ENCODE measurements around the gene SFXN5. TPM values are rescaled to one million over a fixed set of nuclear protein-coding genes. Genes with fewer than 3 reads are reported as not detected.
"Not testable (repeated sequence)": the region's sequence is repeated elsewhere in the genome, so short reads cannot be mapped to it uniquely, and the experiment has no call there.

The SFXN5 gene
- polyA plus RNA-seq, 2 of the 4 experiments (the other 2 are of a cell fraction), result 16.7 to 19.6 TPM

DNA sequence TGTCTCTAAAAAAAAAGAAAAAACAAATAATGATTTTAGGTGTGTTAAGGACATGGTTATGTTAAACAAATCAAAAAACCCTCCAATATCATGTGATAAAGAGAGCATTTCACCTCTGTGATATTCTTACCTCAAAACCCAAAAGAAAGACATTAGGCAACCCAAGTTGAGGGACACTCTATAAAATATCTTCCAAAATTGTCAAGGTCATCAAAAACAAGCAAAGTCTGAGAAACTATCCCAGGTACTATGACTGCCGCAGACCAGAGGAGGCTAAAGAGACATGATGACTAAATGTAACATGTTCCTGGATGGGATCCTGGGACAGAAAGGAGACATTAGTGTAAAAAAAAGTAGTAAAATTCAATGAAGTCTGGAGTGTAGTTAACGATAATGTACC, 4.5 kb downstream of the SFXN5 start:
- Histone ChIP-seq H3K4me1 (peaks cover 62% of the 10 kb centered on the region), H3K9me3 (no peaks in the 10 kb centered on the region), H3K4me3 (no peak overlapping the region), H3K27ac (no peak overlapping the region), H3K4me2 (no peak overlapping the region)
- no peak for ATAC-seq
- no peak for DNase-seq (ENCODE audit: low read depth in 1 of 2, low spot score in 1 of 2)
- CTCF ChIA-PET, result interaction anchor here (2.1 kb wide), 1 partner anchor 110 kb away, joined by 5 read pairs; no protein-coding TSS in a partner anchor
- FAIRE-seq, result no peak
- whole genome bisulfite sequencing (ENCODE audit: missing lambda C conversion rate), result 93% methylated on average over 2 of the region's 2 CpGs
- POLR2A ChIA-PET, result no interaction called here
- TF ChIP-seq MAFK (IDR thresholded peaks at IDR 0.05; ENCODE audit: partially characterized antibody) (peak; percentile 92), HEYL (CRISPR knock-in tag; IDR thresholded peaks at IDR 0.05) (no peak)

DNA sequence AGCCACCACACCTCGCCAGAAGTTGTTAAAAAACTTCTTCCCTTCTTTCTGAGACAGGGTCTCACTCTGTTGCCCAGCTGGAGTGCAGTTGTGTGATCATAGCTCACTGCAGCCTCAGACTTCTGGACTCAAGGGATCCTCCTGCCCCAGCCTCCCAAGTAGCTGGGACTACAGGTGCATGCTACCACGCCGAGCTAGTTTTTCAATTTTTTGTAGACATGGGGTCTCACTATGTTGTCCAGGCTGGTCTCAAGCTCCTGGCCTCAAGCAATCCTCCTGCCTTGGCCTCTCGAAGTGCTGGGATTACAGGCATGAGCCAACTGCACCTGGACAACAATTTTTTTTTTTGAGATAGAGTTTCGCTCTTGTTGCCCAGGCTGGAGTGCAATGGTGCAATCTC, 6.4 kb downstream of the SFXN5 start:
- not testable (repeated sequence) for FAIRE-seq; ATAC-seq; DNase-seq (ENCODE audit: low read depth in 1 of 2, low spot score in 1 of 2); H3K9me3 ChIP-seq; H3K4me3 ChIP-seq
- peaks cover 60% of the 10 kb centered on the region for H3K4me1 ChIP-seq
- 95% methylated on average over 5 of the region's 5 CpGs for WGBS (ENCODE audit: missing lambda C conversion rate)
- peak overlapping the region; percentile 92 to 95 for H3K27ac ChIP-seq
- CTCF ChIA-PET, result interaction anchor here (1.4 to 4.4 kb wide), 5 partner anchors 13 to 112 kb away, joined by 5 to 23 read pairs (median 7); no protein-coding TSS in a partner anchor
- peak overlapping the region; percentile 83 for H3K4me2 ChIP-seq
- POLR2A ChIA-PET, result interaction anchor here (1.8 kb wide), 1 partner anchor 48 kb away, joined by 7 read pairs; the partner anchor contains the start of gene RAB11FIP5

DNA sequence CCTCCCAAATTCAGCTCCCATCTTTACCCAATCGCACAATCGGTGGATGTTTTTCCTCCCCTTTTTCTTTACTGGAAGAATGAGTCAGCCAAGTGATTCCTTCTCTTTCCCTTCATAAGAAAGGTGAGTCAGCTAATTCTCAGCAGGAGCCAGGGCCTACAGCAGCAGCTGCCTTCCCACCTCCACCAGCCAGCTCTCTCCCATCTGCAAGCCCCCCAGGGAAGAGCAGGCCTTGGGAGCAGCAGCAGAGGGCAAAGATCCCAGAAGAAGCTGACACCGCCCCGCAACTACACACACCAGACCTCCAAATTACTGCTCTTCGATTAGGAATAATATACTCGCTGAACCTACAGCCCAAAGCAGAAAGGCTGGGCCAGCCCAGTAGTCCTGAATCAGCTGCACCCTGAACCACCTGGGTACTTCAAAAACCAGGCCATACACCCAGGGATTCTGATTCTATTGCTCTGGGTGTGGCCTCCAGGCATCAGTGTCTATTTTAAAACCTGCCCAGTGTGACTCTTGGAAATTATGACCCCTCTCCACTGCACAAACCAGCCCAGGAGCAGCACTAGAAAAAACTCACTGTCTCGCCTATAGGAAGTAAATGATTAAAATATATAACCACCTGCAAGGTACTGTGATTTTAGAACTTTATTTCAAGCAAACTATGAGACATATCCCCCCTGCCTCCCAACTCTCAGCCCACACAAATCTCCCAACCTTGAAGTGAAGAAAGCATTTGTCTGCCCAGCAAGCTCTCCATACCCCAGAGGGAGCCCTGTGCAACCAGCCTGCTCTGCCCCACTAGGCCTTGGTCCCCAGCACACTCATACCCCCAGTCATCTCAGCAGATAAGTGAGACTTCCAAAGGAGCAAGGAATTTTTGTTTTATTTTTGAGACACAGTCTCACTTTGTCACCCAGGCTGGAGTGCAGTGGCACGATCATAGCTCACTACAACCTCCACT, 7.3 kb downstream of the SFXN5 start:
- H3K4me1 ChIP-seq, result peaks cover 52% of the 10 kb centered on the region
- peak overlapping the region; percentile 83 for H3K4me2 ChIP-seq
- 17% methylated on average over 8 of the region's 8 CpGs for WGBS (ENCODE audit: missing lambda C conversion rate)
- DNase-seq (ENCODE audit: low read depth in 1 of 2, low spot score in 1 of 2) (peak; percentile 62 to 77), ATAC-seq (peak; percentile 93 to 96), FAIRE-seq (peak; percentile 70)
- ChIA-PET CTCF (interaction anchor here (1.4 to 4.4 kb wide), 9 partner anchors 9 to 113 kb away, joined by 3 to 23 read pairs (median 5); no protein-coding TSS in a partner anchor), POLR2A (interaction anchor here (0.7 to 1.8 kb wide), 2 partner anchors 49 to 113 kb away, joined by 3 to 7 read pairs; partner anchors contain the start of gene RAB11FIP5)
- H3K27ac ChIP-seq, result peak overlapping the region; percentile 92 to 95
- no peaks in the 10 kb centered on the region for H3K9me3 ChIP-seq
- peak overlapping the region; percentile 12; the same call in 1 of the 3 replicates for H3K4me3 ChIP-seq
- TF ChIP-seq TP53 (CRISPR knock-in tag; IDR thresholded peaks at IDR 0.05) (no peak), JUN (IDR thresholded peaks at IDR 0.05) (peak in 1 of 2 experiments; percentile 77; a peak in 3 of 5 replicates), MYC (IDR thresholded peaks at IDR 0.05; ENCODE audit: borderline replicate concordance, low read length) (no peak), RCOR1 (IDR thresholded peaks at IDR 0.05; ENCODE audit: low read depth, low read length) (no peak), NPAS2 (CRISPR knock-in tag; IDR thresholded peaks at IDR 0.05; ENCODE audit: borderline replicate concordance) (no peak), EP300 (IDR thresholded peaks at IDR 0.05) (no peak), MAFK (IDR thresholded peaks at IDR 0.05; ENCODE audit: partially characterized antibody) (peak; percentile 100), ZNF302 (CRISPR knock-in tag; IDR thresholded peaks at IDR 0.05) (no peak), SMC3 (IDR thresholded peaks at IDR 0.05) (no peak), HOXA7 (CRISPR knock-in tag; IDR thresholded peaks at IDR 0.05) (no peak), RAD21 (conservative IDR thresholded peaks at IDR 0.05 in 1 of 2, IDR thresholded peaks at IDR 0.05 in 1 of 2) (peak in 1 of 2 experiments; percentile 11; a peak in 1 of 5 replicates), RARB (CRISPR knock-in tag; IDR thresholded peaks at IDR 0.05) (no peak), ZSCAN20 (CRISPR knock-in tag; IDR thresholded peaks at IDR 0.05) (no peak), ESRRA (IDR thresholded peaks at IDR 0.05; ENCODE audit: borderline replicate concordance, low read length) (no peak), HOXB13 (CRISPR knock-in tag; IDR thresholded peaks at IDR 0.05; ENCODE audit: low read depth) (peak; percentile 52; the same call in 1 of the 2 replicates), RNF2 (IDR thresholded peaks at IDR 0.05; ENCODE audit: borderline replicate concordance, low read depth) (no peak), NFE2L2 (conservative IDR thresholded peaks at IDR 0.05; ENCODE audit: low read length) (peak; percentile 78), FOXS1 (CRISPR knock-in tag; IDR thresholded peaks at IDR 0.05) (no peak), CHD4 (IDR thresholded peaks at IDR 0.05; ENCODE audit: borderline replicate concordance) (no peak), BHLHE40 (IDR thresholded peaks at IDR 0.05; ENCODE audit: low read depth, low read length) (no peak)
- TF ChIP-seq, protein P1, sequence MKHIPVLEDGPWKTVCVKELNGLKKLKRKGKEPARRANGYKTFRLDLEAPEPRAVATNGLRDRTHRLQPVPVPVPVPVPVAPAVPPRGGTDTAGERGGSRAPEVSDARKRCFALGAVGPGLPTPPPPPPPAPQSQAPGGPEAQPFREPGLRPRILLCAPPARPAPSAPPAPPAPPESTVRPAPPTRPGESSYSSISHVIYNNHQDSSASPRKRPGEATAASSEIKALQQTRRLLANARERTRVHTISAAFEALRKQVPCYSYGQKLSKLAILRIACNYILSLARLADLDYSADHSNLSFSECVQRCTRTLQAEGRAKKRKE (CRISPR knock-in tag; IDR thresholded peaks at IDR 0.05; ENCODE audit: low read depth), result no peak
- TF ChIP-seq, protein P2, sequence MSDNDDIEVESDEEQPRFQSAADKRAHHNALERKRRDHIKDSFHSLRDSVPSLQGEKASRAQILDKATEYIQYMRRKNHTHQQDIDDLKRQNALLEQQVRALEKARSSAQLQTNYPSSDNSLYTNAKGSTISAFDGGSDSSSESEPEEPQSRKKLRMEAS (IDR thresholded peaks at IDR 0.05), result peak; percentile 78
- TF ChIP-seq, protein P3, sequence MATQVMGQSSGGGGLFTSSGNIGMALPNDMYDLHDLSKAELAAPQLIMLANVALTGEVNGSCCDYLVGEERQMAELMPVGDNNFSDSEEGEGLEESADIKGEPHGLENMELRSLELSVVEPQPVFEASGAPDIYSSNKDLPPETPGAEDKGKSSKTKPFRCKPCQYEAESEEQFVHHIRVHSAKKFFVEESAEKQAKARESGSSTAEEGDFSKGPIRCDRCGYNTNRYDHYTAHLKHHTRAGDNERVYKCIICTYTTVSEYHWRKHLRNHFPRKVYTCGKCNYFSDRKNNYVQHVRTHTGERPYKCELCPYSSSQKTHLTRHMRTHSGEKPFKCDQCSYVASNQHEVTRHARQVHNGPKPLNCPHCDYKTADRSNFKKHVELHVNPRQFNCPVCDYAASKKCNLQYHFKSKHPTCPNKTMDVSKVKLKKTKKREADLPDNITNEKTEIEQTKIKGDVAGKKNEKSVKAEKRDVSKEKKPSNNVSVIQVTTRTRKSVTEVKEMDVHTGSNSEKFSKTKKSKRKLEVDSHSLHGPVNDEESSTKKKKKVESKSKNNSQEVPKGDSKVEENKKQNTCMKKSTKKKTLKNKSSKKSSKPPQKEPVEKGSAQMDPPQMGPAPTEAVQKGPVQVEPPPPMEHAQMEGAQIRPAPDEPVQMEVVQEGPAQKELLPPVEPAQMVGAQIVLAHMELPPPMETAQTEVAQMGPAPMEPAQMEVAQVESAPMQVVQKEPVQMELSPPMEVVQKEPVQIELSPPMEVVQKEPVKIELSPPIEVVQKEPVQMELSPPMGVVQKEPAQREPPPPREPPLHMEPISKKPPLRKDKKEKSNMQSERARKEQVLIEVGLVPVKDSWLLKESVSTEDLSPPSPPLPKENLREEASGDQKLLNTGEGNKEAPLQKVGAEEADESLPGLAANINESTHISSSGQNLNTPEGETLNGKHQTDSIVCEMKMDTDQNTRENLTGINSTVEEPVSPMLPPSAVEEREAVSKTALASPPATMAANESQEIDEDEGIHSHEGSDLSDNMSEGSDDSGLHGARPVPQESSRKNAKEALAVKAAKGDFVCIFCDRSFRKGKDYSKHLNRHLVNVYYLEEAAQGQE (IDR thresholded peaks at IDR 0.05), result no peak
- TF ChIP-seq, protein P4, sequence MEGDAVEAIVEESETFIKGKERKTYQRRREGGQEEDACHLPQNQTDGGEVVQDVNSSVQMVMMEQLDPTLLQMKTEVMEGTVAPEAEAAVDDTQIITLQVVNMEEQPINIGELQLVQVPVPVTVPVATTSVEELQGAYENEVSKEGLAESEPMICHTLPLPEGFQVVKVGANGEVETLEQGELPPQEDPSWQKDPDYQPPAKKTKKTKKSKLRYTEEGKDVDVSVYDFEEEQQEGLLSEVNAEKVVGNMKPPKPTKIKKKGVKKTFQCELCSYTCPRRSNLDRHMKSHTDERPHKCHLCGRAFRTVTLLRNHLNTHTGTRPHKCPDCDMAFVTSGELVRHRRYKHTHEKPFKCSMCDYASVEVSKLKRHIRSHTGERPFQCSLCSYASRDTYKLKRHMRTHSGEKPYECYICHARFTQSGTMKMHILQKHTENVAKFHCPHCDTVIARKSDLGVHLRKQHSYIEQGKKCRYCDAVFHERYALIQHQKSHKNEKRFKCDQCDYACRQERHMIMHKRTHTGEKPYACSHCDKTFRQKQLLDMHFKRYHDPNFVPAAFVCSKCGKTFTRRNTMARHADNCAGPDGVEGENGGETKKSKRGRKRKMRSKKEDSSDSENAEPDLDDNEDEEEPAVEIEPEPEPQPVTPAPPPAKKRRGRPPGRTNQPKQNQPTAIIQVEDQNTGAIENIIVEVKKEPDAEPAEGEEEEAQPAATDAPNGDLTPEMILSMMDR (IDR thresholded peaks at IDR 0.05), result no peak
